Activated T-cell treated with anti-CD3 and anti-CD28 coated beads, Interleukin-2, amount 50 U/mL, for 72 hours (primary cell): ENCODE data around the gene GABRD. TPM values are rescaled to one million over a fixed set of nuclear protein-coding genes. Genes with fewer than 3 reads are reported as not detected.

Experiments
- ATAC-seq, 2 donors: fragments of 150-1000 bp; cut with Tn5 transposase; replicated peaks in 1 of 2; 2 replicates each; pipeline ENCODE4 v1.10.0; 2021; ENCODE audit warnings: moderate library complexity in 2 of 2, mild to moderate bottlenecking in 1 of 2
- DNase-seq, 2 donors: peaks; one replicate each; pipeline ENCODE4 v3.0.0; 2021 to 2022; ENCODE audit warnings: mixed read lengths in 1 of 2
- H3K27ac Mint-ChIP-seq: one replicate; pipeline ENCODE4 v1.8.0; 2022; ENCODE audit warnings: mild to moderate bottlenecking, moderate library complexity, mixed read lengths
- H3K27me3 Mint-ChIP-seq: one replicate; pipeline ENCODE4 v1.8.0; 2022; ENCODE audit warnings: low read depth, mixed read lengths
- H3K36me3 Mint-ChIP-seq, 2 donors: one replicate each; pipeline ENCODE4 v1.8.0; 2022; ENCODE audit warnings: mixed read lengths in 2 of 2, mild to moderate bottlenecking in 1 of 2; ENCODE audit not compliant: insufficient read depth in 2 of 2
- H3K4me1 Mint-ChIP-seq: one replicate; pipeline ENCODE4 v1.8.0; 2022; ENCODE audit warnings: low read depth, mixed read lengths
- H3K4me3 Mint-ChIP-seq, 2 donors: one replicate each; pipeline ENCODE4 v1.8.0; 2022; ENCODE audit warnings: mild to moderate bottlenecking in 2 of 2, mixed read lengths in 2 of 2, moderate library complexity in 2 of 2
- H3K9me3 Mint-ChIP-seq, 2 donors: one replicate each; pipeline ENCODE4 v1.8.0; 2022; ENCODE audit warnings: mixed read lengths in 2 of 2
- total RNA-seq, 2 donors: library from RNA; stranded (reverse); gene quantifications; one replicate each; pipeline ENCODE4 v1.2.3, GENCODE V29; 2022

The GABRD gene
- total RNA-seq, 2 donors from 2014 or later, result not detected

GRCh38 chr1:2014741-2015735, 4.1 kb upstream of the GABRD start:
- H3K4me3 Mint-ChIP-seq, result no peak overlapping the region
- no peak for DNase-seq
- no peak for ATAC-seq
- H3K27ac Mint-ChIP-seq, result no peak overlapping the region
- no peaks in the 10 kb centered on the region for H3K9me3 Mint-ChIP-seq
- H3K27me3 Mint-ChIP-seq, result peaks cover 49% of the 10 kb centered on the region
- no peaks in the 10 kb centered on the region for H3K4me1 Mint-ChIP-seq
- no peaks in the 10 kb centered on the region for H3K36me3 Mint-ChIP-seq

GRCh38 chr1:2016123-2016522, 3.0 kb upstream of the GABRD start:
- Mint-ChIP-seq H3K4me1 (no peaks in the 10 kb centered on the region), H3K27ac (no peak overlapping the region), H3K9me3 (no peaks in the 10 kb centered on the region), H3K27me3 (peaks cover 58% of the 10 kb centered on the region), H3K4me3 (no peak overlapping the region), H3K36me3 (no peaks in the 10 kb centered on the region)
- ATAC-seq (no peak), DNase-seq (no peak)

- no peak for ATAC-seq
- Mint-ChIP-seq H3K27me3 (peaks cover 60% of the 10 kb centered on the region), H3K9me3 (no peaks in the 10 kb centered on the region), H3K4me1 (no peaks in the 10 kb centered on the region), H3K27ac (no peak overlapping the region), H3K4me3 (peak overlapping the region; percentile 61 to 76), H3K36me3 (no peaks in the 10 kb centered on the region)
- DNase-seq, result no peak
Measured at GRCh38 chr1:2018217-2019171, 651 bp upstream of the GABRD start.

DNA sequence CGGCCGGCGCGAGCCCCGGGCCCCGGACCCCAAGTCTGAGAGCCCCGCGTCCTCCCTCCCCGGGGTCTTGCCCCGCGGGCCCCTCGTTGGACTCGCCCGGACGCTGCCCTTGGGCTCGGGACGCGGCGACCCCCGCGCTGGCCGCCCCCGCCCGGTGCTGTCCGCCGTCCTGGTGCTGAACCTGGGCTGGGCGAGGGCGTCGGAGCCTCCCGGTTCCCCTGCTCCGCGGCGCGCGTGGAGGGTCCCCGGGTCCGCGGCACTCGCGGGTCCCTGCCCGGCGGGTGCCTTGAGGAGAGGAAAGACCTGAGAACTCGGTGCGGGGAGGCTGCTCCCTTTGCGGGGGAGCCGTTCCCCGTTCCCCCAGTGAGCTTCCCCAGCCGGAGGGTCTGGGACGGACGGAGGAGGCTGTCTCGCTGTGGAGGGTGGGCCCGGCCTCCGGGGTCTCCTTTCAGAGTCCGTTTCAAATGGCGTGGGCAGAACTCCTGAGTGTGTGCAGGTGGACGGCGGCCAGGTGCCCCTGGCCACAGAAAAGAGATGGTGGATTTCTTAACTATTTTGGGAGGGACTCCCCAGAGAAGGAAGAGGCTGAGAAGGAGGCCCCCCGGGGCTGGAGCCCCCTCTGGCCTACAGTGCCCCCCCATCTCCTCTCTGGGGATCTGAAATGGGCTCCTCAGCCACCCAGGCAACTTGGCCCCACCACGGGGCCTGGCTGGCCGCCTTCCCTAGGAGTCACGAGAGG, 595 bp downstream of the GABRD start:
- ATAC-seq (peak in 1 of 2 donors; percentile 22), DNase-seq (no peak)
- H3K27me3 Mint-ChIP-seq, result peaks cover 51% of the 10 kb centered on the region
- H3K4me1 Mint-ChIP-seq, result no peaks in the 10 kb centered on the region
- no peaks in the 10 kb centered on the region for H3K9me3 Mint-ChIP-seq
- H3K27ac Mint-ChIP-seq, result no peak overlapping the region
- H3K4me3 Mint-ChIP-seq, result no peak overlapping the region
- H3K36me3 Mint-ChIP-seq, result no peaks in the 10 kb centered on the region

DNA sequence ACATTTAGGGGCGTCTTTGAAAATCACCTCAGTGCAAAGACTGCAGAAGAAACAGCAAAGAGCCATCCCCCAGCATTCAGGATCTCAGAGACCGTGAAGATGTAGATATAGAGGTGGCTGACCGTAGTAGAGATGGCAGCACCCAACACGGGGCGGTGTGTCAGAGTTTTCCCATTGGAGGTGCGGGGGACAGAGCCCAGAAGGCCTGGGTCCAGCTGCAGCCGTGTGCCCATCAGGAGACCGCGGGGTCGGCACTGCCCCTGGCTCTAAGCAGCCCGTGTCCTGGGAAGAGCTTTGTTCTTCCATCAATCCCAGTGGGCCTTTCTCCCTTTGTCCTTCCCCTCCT, 1.1 kb downstream of the GABRD start:
- ATAC-seq (no peak), DNase-seq (no peak)
- H3K27me3 Mint-ChIP-seq, result peaks cover 48% of the 10 kb centered on the region
- no peak overlapping the region for H3K4me3 Mint-ChIP-seq
- no peaks in the 10 kb centered on the region for H3K9me3 Mint-ChIP-seq
- H3K27ac Mint-ChIP-seq, result no peak overlapping the region
- no peaks in the 10 kb centered on the region for H3K4me1 Mint-ChIP-seq
- H3K36me3 Mint-ChIP-seq, result no peaks in the 10 kb centered on the region

GRCh38 chr1:2021550-2021949, 2.4 kb downstream of the GABRD start:
- DNase-seq (no peak), ATAC-seq (no peak)
- no peaks in the 10 kb centered on the region for H3K36me3 Mint-ChIP-seq
- H3K27me3 Mint-ChIP-seq, result peaks cover 37% of the 10 kb centered on the region
- no peaks in the 10 kb centered on the region for H3K4me1 Mint-ChIP-seq
- no peak overlapping the region for H3K27ac Mint-ChIP-seq
- no peaks in the 10 kb centered on the region for H3K9me3 Mint-ChIP-seq
- no peak overlapping the region for H3K4me3 Mint-ChIP-seq

DNA sequence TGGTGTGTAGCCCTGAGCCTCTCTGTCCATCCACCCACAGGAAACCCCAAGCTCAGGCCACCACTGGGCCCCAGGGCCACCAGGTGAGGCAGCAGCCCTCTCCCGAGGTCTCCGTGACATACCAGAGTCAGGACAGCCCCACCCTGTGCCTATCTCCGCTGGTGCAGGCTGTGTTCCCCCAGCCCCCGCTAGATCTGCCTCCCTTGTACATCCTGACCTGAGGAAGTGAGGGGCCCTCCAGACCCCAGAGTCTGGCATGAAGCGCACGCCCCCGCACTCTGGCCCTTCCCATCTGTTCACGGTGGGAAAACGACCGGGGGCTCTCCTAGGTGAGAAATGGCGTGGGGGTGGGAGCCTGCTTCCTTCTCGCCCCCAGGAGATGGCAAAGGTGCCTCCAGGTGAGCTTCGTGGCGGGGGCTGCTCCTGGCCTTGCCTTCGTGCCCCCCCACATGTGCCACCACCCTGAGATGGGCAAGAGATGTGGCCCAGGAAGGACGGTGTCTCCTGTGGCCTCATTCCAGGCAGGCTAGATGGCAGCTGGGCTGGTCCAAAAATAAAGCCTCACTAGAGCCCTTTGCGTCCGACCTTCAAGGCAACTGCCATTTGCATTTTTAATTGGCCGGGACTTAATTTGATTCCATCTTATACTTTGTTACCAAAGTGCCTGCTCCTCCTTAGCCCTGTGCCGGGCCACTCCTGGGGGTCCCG, 3.1 kb downstream of the GABRD start:
- Mint-ChIP-seq H3K27me3 (peaks cover 30% of the 10 kb centered on the region), H3K36me3 (no peaks in the 10 kb centered on the region), H3K9me3 (no peaks in the 10 kb centered on the region), H3K4me3 (no peak overlapping the region), H3K4me1 (no peaks in the 10 kb centered on the region), H3K27ac (no peak overlapping the region)
- DNase-seq (no peak), ATAC-seq (no peak)

DNA sequence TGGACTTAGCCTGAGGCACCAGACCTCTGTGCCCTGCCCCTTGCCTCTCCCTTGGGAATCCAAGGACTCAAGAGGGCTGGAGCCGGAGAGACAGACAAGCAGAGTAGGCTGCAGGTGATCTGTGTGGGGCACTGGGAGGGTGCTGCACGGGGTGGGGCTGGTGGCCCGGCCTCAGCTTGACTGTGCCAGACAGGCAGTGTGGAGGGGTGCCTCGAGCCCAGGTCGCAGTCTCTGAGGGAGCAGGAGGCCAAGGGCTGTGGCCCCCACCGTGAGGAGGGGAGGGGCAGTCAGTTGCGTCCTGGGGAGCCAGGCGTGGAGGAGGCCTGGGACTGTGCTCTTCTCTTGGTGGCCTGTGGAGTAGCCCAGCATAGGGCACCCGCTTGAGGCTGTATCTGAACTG, 4.0 kb downstream of the GABRD start:
- H3K36me3 Mint-ChIP-seq, result no peaks in the 10 kb centered on the region
- no peaks in the 10 kb centered on the region for H3K4me1 Mint-ChIP-seq
- H3K4me3 Mint-ChIP-seq, result no peak overlapping the region
- DNase-seq, result no peak
- H3K27ac Mint-ChIP-seq, result no peak overlapping the region
- peaks cover 20% of the 10 kb centered on the region for H3K27me3 Mint-ChIP-seq
- ATAC-seq, result no peak
- no peaks in the 10 kb centered on the region for H3K9me3 Mint-ChIP-seq

DNA sequence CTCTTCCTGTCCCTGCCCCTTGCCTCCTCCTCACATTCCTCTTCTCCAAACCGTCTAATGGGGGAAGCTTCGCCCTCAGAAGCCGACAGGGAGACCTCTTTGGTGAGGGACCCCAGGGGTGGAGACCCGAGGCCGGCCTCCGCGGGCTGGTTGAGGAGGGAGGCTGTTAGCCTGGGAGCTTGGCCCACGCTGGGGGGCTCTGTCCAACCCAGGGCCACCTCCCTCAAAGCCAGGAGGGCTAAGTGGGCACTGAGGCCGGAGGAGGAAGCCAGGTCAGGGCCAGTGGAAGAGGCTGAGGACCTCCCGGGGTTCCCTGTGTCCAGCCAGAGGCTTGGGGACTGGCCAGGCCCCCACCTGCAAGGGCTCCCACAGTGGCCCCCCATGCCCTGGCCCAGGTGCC, 5.3 kb downstream of the GABRD start:
- Mint-ChIP-seq H3K9me3 (no peaks in the 10 kb centered on the region), H3K27ac (no peak overlapping the region), H3K36me3 (no peaks in the 10 kb centered on the region), H3K27me3 (peaks cover 14% of the 10 kb centered on the region), H3K4me1 (no peaks in the 10 kb centered on the region), H3K4me3 (no peak overlapping the region)
- DNase-seq (no peak), ATAC-seq (no peak)

DNA sequence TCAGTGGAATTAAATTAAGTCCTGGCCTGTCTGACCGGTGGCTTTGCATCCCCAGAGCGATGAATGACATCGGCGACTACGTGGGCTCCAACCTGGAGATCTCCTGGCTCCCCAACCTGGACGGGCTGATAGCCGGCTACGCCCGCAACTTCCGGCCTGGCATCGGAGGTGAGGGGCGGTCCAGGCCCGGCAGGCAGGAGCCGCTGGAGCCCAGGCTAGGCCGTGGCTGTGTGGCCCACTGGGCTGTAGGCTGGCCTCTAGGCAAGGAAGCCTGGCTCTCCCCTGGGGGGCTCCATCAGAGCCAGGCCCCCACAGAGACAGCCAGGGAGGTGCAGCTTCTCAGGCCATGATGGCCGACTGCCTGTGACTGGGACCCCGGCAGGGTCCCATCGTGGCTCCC, 5.7 kb downstream of the GABRD start:
- H3K9me3 Mint-ChIP-seq, result no peaks in the 10 kb centered on the region
- ATAC-seq, result no peak
- H3K36me3 Mint-ChIP-seq, result no peaks in the 10 kb centered on the region

DNA sequence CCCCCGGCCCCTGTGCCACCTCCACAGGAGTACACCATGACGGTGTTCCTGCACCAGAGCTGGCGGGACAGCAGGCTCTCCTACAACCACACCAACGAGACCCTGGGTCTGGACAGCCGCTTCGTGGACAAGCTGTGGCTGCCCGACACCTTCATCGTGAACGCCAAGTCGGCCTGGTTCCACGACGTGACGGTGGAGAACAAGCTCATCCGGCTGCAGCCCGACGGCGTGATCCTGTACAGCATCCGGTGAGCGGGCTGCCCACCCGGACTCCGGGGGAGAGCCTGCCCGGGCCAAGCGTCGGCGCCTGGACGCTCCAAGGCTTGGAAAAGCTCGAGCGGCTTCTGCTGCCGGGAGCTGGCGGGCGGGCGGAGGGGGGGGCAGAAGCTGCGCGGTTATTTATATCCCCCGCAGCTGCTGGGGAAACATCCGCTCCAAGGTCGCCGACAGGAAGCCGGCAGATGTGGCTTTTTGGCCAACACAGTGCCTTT, 6.4 kb downstream of the GABRD start:
- ATAC-seq (no peak), DNase-seq (peak in 1 of 2 donors; percentile 19)
- H3K4me1 Mint-ChIP-seq, result no peaks in the 10 kb centered on the region
- H3K27ac Mint-ChIP-seq, result no peak overlapping the region
- H3K27me3 Mint-ChIP-seq, result peaks cover 8% of the 10 kb centered on the region
- H3K9me3 Mint-ChIP-seq, result no peaks in the 10 kb centered on the region
- peak overlapping the region in 1 of 2 donors; percentile 37 for H3K4me3 Mint-ChIP-seq
- H3K36me3 Mint-ChIP-seq, result no peaks in the 10 kb centered on the region

More for the DNA sequence above, 5.7 kb downstream of the GABRD start:
- DNase-seq, result no peak
- no peak overlapping the region for H3K4me3 Mint-ChIP-seq
- H3K27me3 Mint-ChIP-seq, result peaks cover 13% of the 10 kb centered on the region
- no peak overlapping the region for H3K27ac Mint-ChIP-seq
- no peaks in the 10 kb centered on the region for H3K4me1 Mint-ChIP-seq

DNA sequence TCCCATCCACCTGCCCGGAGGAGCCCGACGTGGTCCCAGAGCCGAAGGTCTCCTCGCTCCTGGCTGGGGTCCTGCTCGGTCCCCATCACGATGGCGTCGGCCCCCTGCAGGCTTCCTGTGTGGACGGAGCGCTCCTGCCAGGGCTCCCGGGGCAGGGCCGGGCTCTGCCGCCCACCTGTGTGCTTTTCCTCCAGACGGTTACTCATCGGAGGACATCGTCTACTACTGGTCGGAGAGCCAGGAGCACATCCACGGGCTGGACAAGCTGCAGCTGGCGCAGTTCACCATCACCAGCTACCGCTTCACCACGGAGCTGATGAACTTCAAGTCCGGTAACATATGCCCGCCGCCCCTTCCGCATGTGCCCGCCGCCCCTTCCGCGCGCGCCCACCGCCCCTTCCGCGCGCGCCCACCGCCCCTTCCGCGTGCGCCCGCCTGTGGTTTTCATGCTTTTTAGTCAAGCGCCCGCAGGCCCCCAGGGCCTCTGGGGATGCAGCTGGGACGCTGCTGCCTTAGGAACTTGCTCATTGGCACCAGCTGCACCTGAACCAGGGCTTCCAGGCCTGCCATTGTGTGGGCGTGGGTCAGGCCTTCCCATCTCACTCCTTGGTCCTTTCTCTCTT, 8.9 kb downstream of the GABRD start:
- Mint-ChIP-seq H3K27ac (no peak overlapping the region), H3K27me3 (no peaks in the 10 kb centered on the region), H3K36me3 (no peaks in the 10 kb centered on the region), H3K9me3 (no peaks in the 10 kb centered on the region), H3K4me1 (no peaks in the 10 kb centered on the region), H3K4me3 (no peak overlapping the region)
- DNase-seq (no peak), ATAC-seq (no peak)
